Astrocyte (in vitro differentiated cells and primary cell): Measurements from ENCODE around the gene FAM209B. TPM values are rescaled to one million over a fixed set of nuclear protein-coding genes. Genes with fewer than 3 reads are reported as not detected.

ENCODE experiments used
- DNase-seq: peaks from one replicate; pipeline ENCODE4 v3.0.0-alpha.2; 2010; ENCODE audit warnings: low read depth
- FAIRE-seq: peaks from 2 replicates; lab custom pipeline; 2011; peaks lifted over from hg19 to GRCh38; lab: Jason Lieb, UNC
- H2AFZ ChIP-seq: 2 replicates; pipeline ENCODE4 v1.6.0; 2012; ENCODE audit warnings: low read depth, low read length, inconsistent platforms
- H3K27ac ChIP-seq: 2 replicates; pipeline ENCODE4 v1.5.1; 2011; ENCODE audit warnings: low read depth, low read length, inconsistent platforms
- H3K27me3 ChIP-seq: 2 replicates; pipeline ENCODE4 v1.6.0; 2011; ENCODE audit warnings: low read length, inconsistent platforms; ENCODE audit not compliant: insufficient read depth
- H3K36me3 ChIP-seq: 2 replicates; pipeline ENCODE4 v1.5.1; 2011; ENCODE audit warnings: low read length, inconsistent platforms; ENCODE audit not compliant: insufficient read depth
- H3K4me1 ChIP-seq: 2 replicates; pipeline ENCODE4 v1.5.1; 2011; ENCODE audit warnings: low read length, inconsistent platforms; ENCODE audit not compliant: insufficient read depth
- H3K4me2 ChIP-seq: 2 replicates; pipeline ENCODE4 v1.6.0; 2012; ENCODE audit warnings: low read length, inconsistent platforms
- H3K4me3 ChIP-seq: 2 replicates; pipeline ENCODE4 v1.5.1; 2011; ENCODE audit warnings: low read depth, mild to moderate bottlenecking, low read length, inconsistent platforms; ENCODE audit not compliant: insufficient read depth
- H3K79me2 ChIP-seq: 2 replicates; pipeline ENCODE4 v1.6.0; 2012; ENCODE audit warnings: mild to moderate bottlenecking, low read length, inconsistent platforms; ENCODE audit not compliant: insufficient read depth
- H3K9ac ChIP-seq: 2 replicates; pipeline ENCODE4 v1.6.0; 2012; ENCODE audit warnings: mild to moderate bottlenecking, low read length, inconsistent platforms
- H3K9me3 ChIP-seq: 2 replicates; pipeline ENCODE4 v1.5.1; 2012; ENCODE audit warnings: low read depth, mild to moderate bottlenecking, low read length, inconsistent platforms; ENCODE audit not compliant: insufficient read depth
- H4K20me1 ChIP-seq: 2 replicates; pipeline ENCODE4 v1.6.0; 2012; ENCODE audit warnings: low read length, inconsistent platforms; ENCODE audit not compliant: insufficient read depth
- H3K27ac Mint-ChIP-seq: one replicate; pipeline ENCODE4 v1.8.0; 2021; ENCODE audit warnings: mild to moderate bottlenecking, mixed read lengths; ENCODE audit not compliant: unreplicated experiment
- H3K27me3 Mint-ChIP-seq: one replicate; pipeline ENCODE4 v1.8.0; 2021; ENCODE audit warnings: low read depth, mixed read lengths; ENCODE audit not compliant: unreplicated experiment
- H3K36me3 Mint-ChIP-seq: one replicate; pipeline ENCODE4 v1.8.0; 2021; ENCODE audit warnings: low read depth, mixed read lengths; ENCODE audit not compliant: unreplicated experiment
- H3K4me1 Mint-ChIP-seq: one replicate; pipeline ENCODE4 v1.8.0; 2021; ENCODE audit warnings: low read depth, mixed read lengths; ENCODE audit not compliant: unreplicated experiment
- H3K4me3 Mint-ChIP-seq: one replicate; pipeline ENCODE4 v1.8.0; 2021; ENCODE audit warnings: mild to moderate bottlenecking, moderate library complexity, mixed read lengths; ENCODE audit not compliant: unreplicated experiment
- H3K9me3 Mint-ChIP-seq: one replicate; pipeline ENCODE4 v1.8.0; 2021; ENCODE audit warnings: mild to moderate bottlenecking, mixed read lengths; ENCODE audit not compliant: unreplicated experiment
- EZH2 ChIP-seq: IDR thresholded peaks from 2 replicates; pipeline ENCODE4 v1.6.1; 2012; ENCODE audit warnings: mild to moderate bottlenecking, low read length, inconsistent platforms; ENCODE audit not compliant: insufficient read depth
- total RNA-seq: library from RNA; stranded (reverse); gene quantifications from 2 replicates; pipeline ENCODE4 v1.2.1, GENCODE V29; 2021
- TF ChIP-seq, protein P1 (sequence below): IDR thresholded peaks from 2 replicates; pipeline ENCODE4 v1.5.1; 2011; ENCODE audit warnings: low read depth, mild to moderate bottlenecking, inconsistent platforms, low read length, moderate library complexity; ENCODE audit not compliant: insufficient read depth

Gene FAM209B
- total RNA-seq, 1 donor from 2014 or later = not detected

DNA sequence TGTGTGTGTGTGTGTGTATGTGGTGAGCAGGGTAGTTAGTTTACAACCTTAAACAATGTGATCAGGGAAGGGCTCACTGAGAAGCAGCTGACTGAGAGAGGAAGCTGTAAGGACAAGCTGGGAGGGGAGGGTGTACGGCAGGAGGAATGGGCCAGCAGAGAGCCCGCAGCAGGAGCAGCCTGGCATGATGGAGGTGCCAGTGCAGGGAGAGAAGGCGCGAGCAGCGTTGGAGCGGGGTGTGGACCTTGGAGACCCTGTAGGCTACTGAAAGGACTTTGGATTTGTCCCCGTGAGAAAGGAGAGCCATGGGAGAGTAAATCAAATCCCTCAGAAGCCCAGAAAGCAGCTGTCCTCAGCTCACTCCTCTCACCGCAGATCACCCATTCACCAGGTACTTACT is 18.5 kb downstream of the FAM209B start:
- DNase-seq (no peak), FAIRE-seq (no peak)
- H3K9ac ChIP-seq = no peak overlapping the region
- no peaks in the 10 kb centered on the region for H3K36me3 ChIP-seq
- no peaks in the 10 kb centered on the region for H3K9me3 ChIP-seq
- Mint-ChIP-seq H3K4me3 (no peak overlapping the region), H3K9me3 (peaks cover 15% of the 10 kb centered on the region), H3K36me3 (no peaks in the 10 kb centered on the region), H3K27ac (no peak overlapping the region), H3K4me1 (peaks cover 10% of the 10 kb centered on the region), H3K27me3 (peaks cover 10% of the 10 kb centered on the region)
- H3K4me1 ChIP-seq = peaks cover 5% of the 10 kb centered on the region
- H3K79me2 ChIP-seq = no peaks in the 10 kb centered on the region
- no peak overlapping the region for H3K27ac ChIP-seq
- no peak overlapping the region for H3K4me3 ChIP-seq
- H2AFZ ChIP-seq = no peak overlapping the region
- H4K20me1 ChIP-seq = no peaks in the 10 kb centered on the region
- TF ChIP-seq, protein P1, sequence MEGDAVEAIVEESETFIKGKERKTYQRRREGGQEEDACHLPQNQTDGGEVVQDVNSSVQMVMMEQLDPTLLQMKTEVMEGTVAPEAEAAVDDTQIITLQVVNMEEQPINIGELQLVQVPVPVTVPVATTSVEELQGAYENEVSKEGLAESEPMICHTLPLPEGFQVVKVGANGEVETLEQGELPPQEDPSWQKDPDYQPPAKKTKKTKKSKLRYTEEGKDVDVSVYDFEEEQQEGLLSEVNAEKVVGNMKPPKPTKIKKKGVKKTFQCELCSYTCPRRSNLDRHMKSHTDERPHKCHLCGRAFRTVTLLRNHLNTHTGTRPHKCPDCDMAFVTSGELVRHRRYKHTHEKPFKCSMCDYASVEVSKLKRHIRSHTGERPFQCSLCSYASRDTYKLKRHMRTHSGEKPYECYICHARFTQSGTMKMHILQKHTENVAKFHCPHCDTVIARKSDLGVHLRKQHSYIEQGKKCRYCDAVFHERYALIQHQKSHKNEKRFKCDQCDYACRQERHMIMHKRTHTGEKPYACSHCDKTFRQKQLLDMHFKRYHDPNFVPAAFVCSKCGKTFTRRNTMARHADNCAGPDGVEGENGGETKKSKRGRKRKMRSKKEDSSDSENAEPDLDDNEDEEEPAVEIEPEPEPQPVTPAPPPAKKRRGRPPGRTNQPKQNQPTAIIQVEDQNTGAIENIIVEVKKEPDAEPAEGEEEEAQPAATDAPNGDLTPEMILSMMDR = no peak
- no peak for TF ChIP-seq EZH2
- H3K4me2 ChIP-seq = no peak overlapping the region
- H3K27me3 ChIP-seq = no peaks in the 10 kb centered on the region

DNA sequence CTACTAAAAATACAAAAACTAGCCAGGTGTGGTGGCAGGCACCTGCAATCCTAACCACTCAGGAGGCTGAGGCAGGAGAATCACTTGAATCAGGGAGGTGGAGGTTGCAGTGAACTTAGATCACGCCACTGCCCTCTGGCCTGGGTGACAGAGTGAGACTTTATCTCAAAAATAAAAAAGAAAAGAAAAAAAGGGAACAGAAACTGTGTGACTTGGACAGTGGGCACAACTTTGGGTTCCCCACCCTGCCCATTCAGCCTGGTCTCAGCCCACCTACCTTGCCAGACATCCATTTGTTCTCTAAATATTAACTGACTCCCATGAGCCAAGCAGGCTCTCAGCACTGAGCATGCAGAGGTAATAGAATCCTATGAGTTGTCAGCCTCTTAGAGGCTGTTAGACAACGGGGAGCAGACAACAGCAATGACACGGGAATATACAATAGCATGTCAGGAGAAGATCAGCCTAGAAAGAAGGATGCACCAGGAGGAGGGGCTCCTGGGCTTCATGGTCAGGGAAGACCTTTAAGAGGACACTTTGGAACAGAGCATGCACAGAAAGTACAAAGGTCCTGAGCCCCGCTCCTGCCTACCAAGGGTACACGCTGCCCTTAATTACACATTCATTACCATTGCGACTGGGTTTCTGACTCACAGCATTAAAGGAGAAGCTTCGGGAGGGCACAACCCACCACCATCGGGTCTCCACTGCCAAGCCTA is 20.0 kb downstream of the FAM209B start:
- H3K4me1 Mint-ChIP-seq = peaks cover 10% of the 10 kb centered on the region
- Histone ChIP-seq H3K9ac (no peak overlapping the region), H3K36me3 (no peaks in the 10 kb centered on the region), H3K4me2 (no peak overlapping the region), H3K79me2 (no peaks in the 10 kb centered on the region), H4K20me1 (no peaks in the 10 kb centered on the region), H3K4me3 (no peak overlapping the region), H3K27me3 (no peaks in the 10 kb centered on the region), H3K4me1 (peaks cover 5% of the 10 kb centered on the region), H3K27ac (no peak overlapping the region), H2AFZ (no peak overlapping the region), H3K9me3 (no peaks in the 10 kb centered on the region)
- peaks cover 12% of the 10 kb centered on the region for H3K27me3 Mint-ChIP-seq
- no peak overlapping the region for H3K4me3 Mint-ChIP-seq
- no peak for TF ChIP-seq EZH2
- TF ChIP-seq, protein P1 = no peak
- no peak overlapping the region for H3K27ac Mint-ChIP-seq
- no peaks in the 10 kb centered on the region for H3K36me3 Mint-ChIP-seq
- peaks cover 15% of the 10 kb centered on the region for H3K9me3 Mint-ChIP-seq
- FAIRE-seq (no peak), DNase-seq (no peak)

DNA sequence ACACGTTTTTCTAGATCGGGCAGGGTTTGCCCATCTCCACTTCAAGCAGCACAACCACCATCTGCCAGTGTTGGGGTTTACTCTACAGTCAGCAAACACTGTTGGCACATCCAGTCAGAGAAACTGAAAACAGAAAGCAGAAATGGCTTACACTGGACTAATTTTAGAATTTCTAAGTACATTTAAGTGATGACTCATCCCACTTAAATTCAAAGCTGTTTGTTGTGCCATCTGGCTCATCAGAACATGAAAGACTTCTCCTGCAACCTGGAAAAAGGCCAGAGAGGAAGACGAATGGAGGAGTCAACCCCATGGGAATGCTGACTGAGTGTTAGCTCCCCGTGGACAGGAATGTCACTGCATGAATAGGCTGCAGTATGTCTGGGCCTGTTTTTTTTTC is 21.8 kb downstream of the FAM209B start:
- Histone ChIP-seq H3K9me3 (no peaks in the 10 kb centered on the region), H3K9ac (no peak overlapping the region), H3K4me1 (peaks cover 5% of the 10 kb centered on the region), H3K79me2 (no peaks in the 10 kb centered on the region), H3K36me3 (no peaks in the 10 kb centered on the region), H3K4me3 (no peak overlapping the region), H3K27me3 (no peaks in the 10 kb centered on the region), H4K20me1 (no peaks in the 10 kb centered on the region), H3K4me2 (peak overlapping the region; percentile 72), H3K27ac (no peak overlapping the region), H2AFZ (no peak overlapping the region)
- DNase-seq (peak; percentile 97), FAIRE-seq (no peak)
- H3K27ac Mint-ChIP-seq = peak overlapping the region; percentile 89
- peaks cover 10% of the 10 kb centered on the region for H3K4me1 Mint-ChIP-seq
- no peak overlapping the region for H3K4me3 Mint-ChIP-seq
- H3K9me3 Mint-ChIP-seq = peaks cover 6% of the 10 kb centered on the region
- peaks cover 15% of the 10 kb centered on the region for H3K27me3 Mint-ChIP-seq
- H3K36me3 Mint-ChIP-seq = no peaks in the 10 kb centered on the region
- no peak for TF ChIP-seq EZH2
- TF ChIP-seq, protein P1 = peak; percentile 25
